WI38 (cell line): Measurements from ENCODE around the gene AHCYL1.
A peak's percentile ranks its signal among the peaks of the same experiment; 100 is the strongest.

Experiments used
- H3K4me3 ChIP-seq: 2 replicates; pipeline ENCODE4 v1.5.1; 2011; ENCODE audit warnings: low read depth, mild to moderate bottlenecking, control low read depth, low read length
- TF ChIP-seq, protein P1 (sequence below): IDR thresholded peaks from 2 replicates; pipeline ENCODE4 v1.5.1; 2012; ENCODE audit warnings: low read depth, mild to moderate bottlenecking, control low read depth, low read length

AHCYL1 gene

DNA sequence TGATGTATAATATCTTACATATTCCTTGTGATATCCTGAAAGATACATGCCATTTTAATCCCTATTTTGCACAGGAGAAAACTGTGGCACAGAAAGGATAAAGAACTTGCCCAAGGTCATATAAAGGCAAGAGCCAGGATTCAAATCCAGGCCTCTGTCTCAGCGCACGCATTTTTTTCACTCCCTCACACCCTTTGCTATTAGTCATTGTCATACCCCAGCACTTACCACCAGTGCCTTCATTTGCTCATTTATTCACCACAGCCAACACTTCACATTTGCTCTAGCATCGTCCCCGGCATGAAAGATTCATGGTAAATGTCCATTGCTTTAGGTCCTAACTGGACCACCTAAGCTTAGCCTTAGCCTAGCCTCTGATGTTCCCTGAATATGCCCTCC lies 71.7 kb downstream of the AHCYL1 start:
- H3K4me3 ChIP-seq: no peak overlapping the region
- TF ChIP-seq, protein P1, sequence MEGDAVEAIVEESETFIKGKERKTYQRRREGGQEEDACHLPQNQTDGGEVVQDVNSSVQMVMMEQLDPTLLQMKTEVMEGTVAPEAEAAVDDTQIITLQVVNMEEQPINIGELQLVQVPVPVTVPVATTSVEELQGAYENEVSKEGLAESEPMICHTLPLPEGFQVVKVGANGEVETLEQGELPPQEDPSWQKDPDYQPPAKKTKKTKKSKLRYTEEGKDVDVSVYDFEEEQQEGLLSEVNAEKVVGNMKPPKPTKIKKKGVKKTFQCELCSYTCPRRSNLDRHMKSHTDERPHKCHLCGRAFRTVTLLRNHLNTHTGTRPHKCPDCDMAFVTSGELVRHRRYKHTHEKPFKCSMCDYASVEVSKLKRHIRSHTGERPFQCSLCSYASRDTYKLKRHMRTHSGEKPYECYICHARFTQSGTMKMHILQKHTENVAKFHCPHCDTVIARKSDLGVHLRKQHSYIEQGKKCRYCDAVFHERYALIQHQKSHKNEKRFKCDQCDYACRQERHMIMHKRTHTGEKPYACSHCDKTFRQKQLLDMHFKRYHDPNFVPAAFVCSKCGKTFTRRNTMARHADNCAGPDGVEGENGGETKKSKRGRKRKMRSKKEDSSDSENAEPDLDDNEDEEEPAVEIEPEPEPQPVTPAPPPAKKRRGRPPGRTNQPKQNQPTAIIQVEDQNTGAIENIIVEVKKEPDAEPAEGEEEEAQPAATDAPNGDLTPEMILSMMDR: no peak

DNA sequence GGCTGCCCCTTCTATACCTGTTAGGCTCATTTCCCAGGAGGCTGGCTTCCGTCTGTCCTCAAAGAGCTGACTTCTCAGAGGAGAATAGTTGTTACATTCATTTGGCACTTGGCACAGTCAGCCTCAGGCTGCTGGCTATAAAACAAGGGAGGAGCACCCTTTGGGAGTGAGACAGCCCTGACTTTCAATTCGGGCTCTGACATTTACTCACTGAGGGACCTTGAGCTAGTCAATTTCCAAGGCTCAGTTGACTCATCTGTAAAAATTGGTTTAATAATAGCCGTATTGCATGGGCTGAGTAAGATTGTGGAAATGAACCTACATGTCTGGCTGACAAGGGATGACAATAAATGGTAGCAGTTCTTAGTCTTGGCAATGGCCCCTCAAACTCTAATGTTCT lies 72.2 kb downstream of the AHCYL1 start:
- no peak overlapping the region for H3K4me3 ChIP-seq
- TF ChIP-seq, protein P1: no peak

DNA sequence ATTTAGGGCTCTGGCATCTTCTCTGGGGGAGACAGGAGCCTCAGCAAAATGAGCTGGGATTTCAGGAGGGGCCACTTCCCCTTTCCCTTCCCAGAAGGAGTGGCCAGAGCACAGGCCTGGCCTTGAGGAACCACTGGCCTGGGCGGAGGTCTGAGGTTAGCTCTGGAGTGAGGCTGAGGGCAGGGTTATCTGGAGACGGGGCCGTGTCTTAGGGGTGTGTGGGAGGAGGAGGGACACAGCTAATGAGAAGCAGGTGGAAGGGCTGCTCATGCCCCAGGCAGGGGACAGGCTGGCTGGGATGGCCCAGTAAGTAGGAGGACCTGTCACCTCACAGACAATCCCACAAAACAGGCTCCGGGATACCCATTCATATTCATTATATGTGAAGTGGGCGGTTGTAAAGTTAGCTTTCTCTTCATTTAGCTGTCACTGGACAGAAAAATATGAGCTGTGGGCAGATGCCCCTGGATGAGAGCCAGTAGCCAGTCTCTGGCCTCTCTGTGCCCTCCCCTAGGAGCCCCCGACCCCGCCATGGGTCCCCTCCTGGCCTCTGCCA lies 73.5 kb downstream of the AHCYL1 start:
- H3K4me3 ChIP-seq: no peak overlapping the region
- TF ChIP-seq, protein P1: no peak

DNA sequence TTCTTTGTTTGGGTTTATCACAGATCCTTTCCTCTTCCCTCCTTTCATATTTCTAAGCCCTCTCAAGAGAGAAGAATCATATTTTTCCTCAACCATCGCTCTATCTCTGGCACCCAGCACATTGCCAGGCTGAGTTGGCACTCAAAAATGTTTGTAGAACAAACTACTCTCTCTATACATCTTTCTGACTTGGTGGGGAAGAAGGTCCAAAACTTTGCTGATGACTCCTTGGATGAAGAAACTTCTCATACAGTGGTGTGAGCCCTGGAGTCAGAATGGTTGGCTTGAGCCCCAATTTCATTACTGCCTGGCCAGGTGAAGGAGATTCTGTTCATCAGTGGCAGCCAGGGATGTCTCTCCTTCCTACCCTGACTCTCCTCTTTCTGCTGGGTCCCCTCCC lies 74.0 kb downstream of the AHCYL1 start:
- no peak overlapping the region for H3K4me3 ChIP-seq
- TF ChIP-seq, protein P1: no peak

DNA sequence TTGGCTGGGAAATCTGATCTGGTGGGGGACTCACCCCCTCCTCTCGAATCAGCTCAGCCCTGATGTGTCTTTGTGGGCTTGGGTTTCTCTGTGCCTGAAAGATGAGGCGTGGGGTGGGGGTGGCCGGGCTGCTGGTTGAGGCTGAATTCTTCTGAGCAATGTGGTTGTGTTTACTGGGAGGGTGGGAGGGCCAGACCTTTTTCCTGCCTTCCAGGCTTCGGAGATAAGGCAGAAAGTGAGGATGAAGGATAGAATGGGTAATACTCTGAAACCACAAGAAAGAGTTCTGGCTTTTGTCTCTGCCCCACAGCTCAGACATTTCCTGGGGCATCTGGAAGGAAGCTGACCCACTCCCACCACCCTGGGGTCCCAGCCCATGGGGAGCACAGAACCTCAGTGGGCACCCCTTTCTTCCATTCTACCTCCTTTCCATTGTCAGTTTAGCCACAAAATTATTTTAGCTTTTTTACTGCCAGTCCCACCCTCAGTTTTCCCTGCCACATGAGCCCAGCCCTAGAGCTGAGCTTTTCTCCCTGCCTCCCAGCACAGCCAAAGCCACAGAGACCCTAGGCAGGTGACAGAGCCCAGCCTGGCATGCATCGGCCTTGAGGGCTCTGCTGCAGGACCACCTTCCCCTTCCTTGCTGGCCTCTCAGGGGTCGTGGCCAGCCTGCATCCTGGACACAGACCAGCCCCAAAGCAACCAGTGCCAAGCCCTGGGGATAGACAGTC lies 74.7 kb downstream of the AHCYL1 start:
- H3K4me3 ChIP-seq: no peak overlapping the region
- TF ChIP-seq, protein P1: no peak

DNA sequence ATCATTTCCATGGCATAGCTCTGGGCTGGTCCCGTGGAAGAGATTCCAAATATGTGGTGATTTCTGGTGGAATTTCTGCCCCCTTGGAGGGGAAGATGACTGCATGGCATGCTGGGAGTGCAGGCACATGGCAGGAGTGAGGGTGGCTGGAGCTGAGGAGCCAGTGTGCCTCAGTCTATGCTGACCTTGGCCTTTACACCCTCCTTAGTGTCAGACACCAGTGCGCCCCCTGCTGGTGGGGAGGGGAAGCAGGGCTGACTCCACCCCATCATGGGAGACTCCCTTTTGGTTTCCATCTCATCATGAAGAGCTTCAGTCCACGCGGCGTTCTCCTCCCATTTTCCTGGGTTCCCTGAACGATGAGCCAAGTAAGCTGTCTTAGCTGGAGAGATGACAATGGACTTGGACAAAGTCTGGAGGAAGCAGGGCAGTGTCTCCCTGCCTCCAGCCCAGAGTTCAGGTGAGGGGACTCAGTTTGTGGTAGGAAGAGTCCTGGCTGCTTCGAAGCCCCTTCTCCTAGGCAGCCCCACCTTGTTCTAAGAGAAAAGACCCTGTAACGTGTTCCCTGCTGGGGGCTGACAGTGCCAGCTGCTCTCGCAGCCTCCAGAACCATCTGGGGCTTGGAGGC lies 75.6 kb downstream of the AHCYL1 start:
- TF ChIP-seq, protein P1: peak; percentile 80
- no peak overlapping the region for H3K4me3 ChIP-seq

DNA sequence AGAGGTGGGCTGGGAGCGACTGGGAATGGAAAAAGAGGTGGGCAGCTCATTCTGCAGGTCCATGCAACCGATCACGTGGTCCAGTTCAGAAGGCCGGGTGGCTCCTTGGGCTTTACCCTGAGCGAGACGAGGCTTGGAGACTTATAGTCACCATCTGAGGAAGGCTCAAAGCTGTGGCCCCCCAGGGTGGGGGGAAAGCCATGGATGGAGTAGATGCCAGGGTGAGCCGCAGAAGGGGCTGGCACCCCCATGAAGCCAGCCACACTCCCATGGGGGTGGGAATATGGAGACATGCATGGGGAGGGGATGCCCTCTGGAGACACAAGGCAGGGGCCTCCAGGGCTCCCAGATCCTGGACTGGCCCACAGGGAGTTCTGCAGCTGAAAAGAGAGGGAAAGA lies 76.1 kb downstream of the AHCYL1 start:
- TF ChIP-seq, protein P1: 0 out of 2 replicates have a peak, but pooled peaks have one; percentile 7
- no peak overlapping the region for H3K4me3 ChIP-seq
